ENCODE data around the gene TSPY9.
"Not testable (repeated sequence)": the region's sequence is repeated elsewhere in the genome, so short reads cannot be mapped to it uniquely, and the experiment has no call there.

TSPY9 gene

GRCh38 chrY:9486967-9487366 lies at the start of gene TSPY9:
Gene TSPY9 (plus strand): TSS chrY:9487267. CDS start chrY:9487313, 46 bp downstream.
- not testable (repeated sequence) for H3K36me3 Mint-ChIP-seq; H3K27ac Mint-ChIP-seq; H3K9me3 Mint-ChIP-seq; H3K4me3 Mint-ChIP-seq; DNase-seq (ENCODE audit: low spot score in 2 of 2); ATAC-seq; H3K4me1 Mint-ChIP-seq

GRCh38 chrY:9466655-9467054 lies 20.4 kb upstream of the TSPY9 start, which contains the start of gene TSPY1:
Gene TSPY1 (plus strand): TSS chrY:9466955. CDS start chrY:9467001, 46 bp downstream.
- not testable (repeated sequence) for H3K27ac Mint-ChIP-seq; ATAC-seq; H3K36me3 Mint-ChIP-seq; H3K9me3 Mint-ChIP-seq; H3K4me3 Mint-ChIP-seq; H3K4me1 Mint-ChIP-seq; DNase-seq (ENCODE audit: low spot score in 2 of 2)

- not testable (repeated sequence) for H3K9me3 Mint-ChIP-seq, H3K4me1 Mint-ChIP-seq, H3K27ac Mint-ChIP-seq, ATAC-seq, H3K36me3 Mint-ChIP-seq, H3K4me3 Mint-ChIP-seq
- peak in 1 of 2 donors; percentile 45 for DNase-seq (ENCODE audit: low spot score in 2 of 2)
These were observed 17.3 kb downstream of the TSPY9 start for GRCh38 chrY:9504396-9504795.

- not testable (repeated sequence) for H3K27ac Mint-ChIP-seq, H3K4me3 Mint-ChIP-seq, ATAC-seq, H3K36me3 Mint-ChIP-seq, H3K4me1 Mint-ChIP-seq, H3K9me3 Mint-ChIP-seq
- peak in 1 of 2 donors; percentile 46 for DNase-seq (ENCODE audit: low spot score in 2 of 2)
These were observed 29.2 kb downstream of the TSPY9 start for GRCh38 chrY:9516287-9516686.

GRCh38 chrY:9527580-9527979 lies 40.5 kb downstream of the TSPY9 start, which contains the start of gene TSPY10:
Gene TSPY10 (plus strand): TSS chrY:9527880. CDS start chrY:9527926, 46 bp downstream.
- not testable (repeated sequence) for H3K4me1 Mint-ChIP-seq; ATAC-seq; H3K4me3 Mint-ChIP-seq; H3K27ac Mint-ChIP-seq; H3K36me3 Mint-ChIP-seq; H3K9me3 Mint-ChIP-seq; DNase-seq (ENCODE audit: low spot score in 2 of 2)
